GM12872 (cell line): ENCODE results near the gene ABCB10.

Experiments
- TF ChIP-seq, protein P1 (sequence below): IDR thresholded peaks from 3 replicates; pipeline ENCODE4 v1.5.1; 2011; ENCODE audit warnings: low read depth, mild to moderate bottlenecking, low read length, moderate library complexity; ENCODE audit not compliant: insufficient read depth

The ABCB10 gene

DNA sequence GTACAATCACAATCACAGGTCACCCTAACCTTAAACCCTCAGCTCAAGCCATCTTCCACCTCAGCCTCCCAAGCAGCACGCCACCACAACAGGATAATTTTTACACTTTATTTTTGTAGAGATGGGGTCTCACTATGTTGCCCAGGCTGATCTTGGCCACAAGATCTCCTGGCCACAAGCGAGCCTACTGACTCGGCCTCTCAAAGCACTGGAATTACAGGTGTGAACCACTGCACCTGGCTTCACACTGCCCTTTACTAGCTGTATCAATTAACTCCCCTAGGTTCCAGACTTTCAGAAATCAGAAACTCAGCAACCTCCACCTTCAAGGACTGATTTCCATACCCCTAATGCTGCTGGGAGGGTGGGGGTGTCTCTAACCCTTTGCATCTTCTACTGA lies 87.3 kb downstream of the ABCB10 start:
- TF ChIP-seq, protein P1, sequence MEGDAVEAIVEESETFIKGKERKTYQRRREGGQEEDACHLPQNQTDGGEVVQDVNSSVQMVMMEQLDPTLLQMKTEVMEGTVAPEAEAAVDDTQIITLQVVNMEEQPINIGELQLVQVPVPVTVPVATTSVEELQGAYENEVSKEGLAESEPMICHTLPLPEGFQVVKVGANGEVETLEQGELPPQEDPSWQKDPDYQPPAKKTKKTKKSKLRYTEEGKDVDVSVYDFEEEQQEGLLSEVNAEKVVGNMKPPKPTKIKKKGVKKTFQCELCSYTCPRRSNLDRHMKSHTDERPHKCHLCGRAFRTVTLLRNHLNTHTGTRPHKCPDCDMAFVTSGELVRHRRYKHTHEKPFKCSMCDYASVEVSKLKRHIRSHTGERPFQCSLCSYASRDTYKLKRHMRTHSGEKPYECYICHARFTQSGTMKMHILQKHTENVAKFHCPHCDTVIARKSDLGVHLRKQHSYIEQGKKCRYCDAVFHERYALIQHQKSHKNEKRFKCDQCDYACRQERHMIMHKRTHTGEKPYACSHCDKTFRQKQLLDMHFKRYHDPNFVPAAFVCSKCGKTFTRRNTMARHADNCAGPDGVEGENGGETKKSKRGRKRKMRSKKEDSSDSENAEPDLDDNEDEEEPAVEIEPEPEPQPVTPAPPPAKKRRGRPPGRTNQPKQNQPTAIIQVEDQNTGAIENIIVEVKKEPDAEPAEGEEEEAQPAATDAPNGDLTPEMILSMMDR: no peak

DNA sequence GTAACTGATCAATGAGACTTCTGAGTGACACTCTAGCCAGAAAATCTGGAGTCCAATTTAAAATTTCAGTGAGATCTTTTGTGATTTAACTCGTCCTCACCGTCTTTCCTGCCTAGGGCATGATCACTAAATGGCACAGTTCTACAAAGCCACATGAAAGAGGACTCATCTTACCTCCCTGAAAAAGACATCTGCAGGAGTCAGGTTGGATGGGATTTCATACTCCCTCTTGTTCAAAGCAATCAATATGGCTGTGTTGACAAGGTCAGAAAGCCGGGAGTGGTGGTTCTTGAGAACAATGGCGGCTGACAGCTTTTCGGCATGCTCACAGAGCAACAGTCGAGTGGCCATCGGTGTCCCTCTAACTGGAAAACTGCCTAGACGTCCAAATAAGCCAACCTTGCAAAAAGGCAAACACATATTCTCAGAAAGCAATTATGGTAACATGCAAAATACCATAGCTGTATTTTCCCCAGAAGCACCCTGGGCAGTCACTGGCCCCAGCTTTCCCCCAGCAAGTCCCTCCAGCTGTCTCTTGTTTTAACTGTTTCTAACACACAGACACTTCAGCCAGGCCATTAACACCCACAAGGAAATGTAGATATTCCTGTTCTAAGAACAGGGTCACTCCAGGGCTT lies 88.0 kb downstream of the ABCB10 start:
- TF ChIP-seq, protein P1: no peak

DNA sequence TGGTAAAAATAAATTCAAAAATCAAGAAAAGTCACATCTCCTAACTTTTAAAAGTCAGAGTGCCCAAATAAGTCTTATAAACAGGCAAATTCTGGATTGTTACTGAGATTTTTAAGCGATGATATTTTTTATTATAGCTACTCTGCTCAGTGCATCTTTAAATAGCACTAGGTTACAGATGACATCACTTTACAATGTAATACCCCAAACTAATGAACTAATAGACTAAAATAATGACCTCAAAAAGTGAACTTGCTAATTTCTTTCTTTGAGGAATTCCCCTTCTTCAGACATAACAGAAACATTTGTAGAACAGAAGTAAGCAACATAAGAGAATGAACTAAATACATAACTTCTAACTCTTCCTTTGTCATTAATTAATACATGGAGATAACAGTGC lies 91.6 kb downstream of the ABCB10 start:
- TF ChIP-seq, protein P1: no peak
